IPS-20b (cell line): ENCODE measurements around the gene SLC9A9.

Experiments used
- H3K27ac ChIP-seq: one replicate; pipeline ENCODE4 v1.5.1; 2013; ENCODE audit warnings: low read length
- H3K27me3 ChIP-seq: 2 replicates; pipeline ENCODE4 v1.6.1; 2013; ENCODE audit warnings: mild to moderate bottlenecking, low read length, inconsistent platforms; ENCODE audit not compliant: insufficient read depth
- H3K36me3 ChIP-seq: 2 replicates; pipeline ENCODE4 v1.6.1; 2013; ENCODE audit warnings: low read depth, mild to moderate bottlenecking, inconsistent platforms, low read length, moderate library complexity; ENCODE audit not compliant: insufficient read depth
- H3K4me1 ChIP-seq: 2 replicates; pipeline ENCODE4 v1.6.1; 2013; ENCODE audit warnings: mild to moderate bottlenecking, control low read depth, inconsistent platforms, low read length, moderate library complexity; ENCODE audit not compliant: insufficient read depth
- H3K4me3 ChIP-seq: 2 replicates; pipeline ENCODE4 v1.5.1; 2013; ENCODE audit warnings: mild to moderate bottlenecking, low read length, inconsistent platforms
- H3K9ac ChIP-seq: 2 replicates; pipeline ENCODE4 v1.6.1; 2013; ENCODE audit warnings: low read depth, mild to moderate bottlenecking, inconsistent platforms, low read length, moderate library complexity
- H3K9me3 ChIP-seq: 2 replicates; pipeline ENCODE4 v1.6.1; 2013; ENCODE audit warnings: mild to moderate bottlenecking, low read depth, low read length, inconsistent platforms; ENCODE audit not compliant: insufficient read depth

SLC9A9 gene

DNA sequence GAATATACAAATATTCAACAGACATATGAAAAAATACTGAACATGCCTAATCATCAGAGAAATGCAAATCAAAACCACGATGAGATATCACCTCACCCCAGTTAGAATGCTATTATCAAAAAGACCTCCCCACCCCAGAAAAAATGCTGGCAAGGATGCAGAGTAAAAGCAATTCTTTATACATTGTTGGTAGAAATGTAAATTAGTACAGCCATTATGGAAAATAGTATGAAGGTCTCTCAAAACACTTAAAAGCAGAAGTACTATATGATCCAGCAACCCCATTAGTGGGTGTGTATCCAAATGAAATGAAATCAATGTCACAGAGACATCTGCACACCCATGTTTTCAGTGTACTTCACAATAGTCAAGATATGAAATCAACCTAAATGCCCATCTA lies 420.0 kb downstream of the SLC9A9 start:
- H3K4me1 ChIP-seq, result peaks cover 10% of the 10 kb centered on the region; the same call in 1 of the 2 replicates

DNA sequence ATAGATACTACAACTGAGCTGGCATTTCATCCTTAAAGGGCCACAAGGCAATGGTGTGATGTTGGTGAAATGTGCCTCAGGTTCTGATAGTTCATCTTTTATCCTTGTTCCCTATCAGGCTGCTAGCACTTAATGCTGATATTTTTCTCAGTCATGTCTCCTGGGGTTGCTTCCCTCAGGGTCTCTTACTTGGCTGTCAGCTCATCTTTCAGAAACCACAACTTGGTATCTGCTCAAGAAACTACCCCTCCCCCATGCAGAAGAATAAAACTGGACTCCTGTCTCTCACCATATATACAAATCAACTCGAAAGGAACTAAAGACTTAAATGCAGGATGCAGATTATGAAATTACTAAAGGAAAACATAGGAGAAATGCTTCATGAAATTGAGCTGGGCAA lies 420.6 kb downstream of the SLC9A9 start:
- Histone ChIP-seq H3K27ac (no peak overlapping the region), H3K4me3 (no peak overlapping the region), H3K9me3 (no peaks in the 10 kb centered on the region), H3K36me3 (no peaks in the 10 kb centered on the region), H3K9ac (no peak overlapping the region), H3K4me1 (peaks cover 10% of the 10 kb centered on the region; the same call in 1 of the 2 replicates), H3K27me3 (no peaks in the 10 kb centered on the region)

More for the DNA sequence above, 420.0 kb downstream of the SLC9A9 start:
- no peaks in the 10 kb centered on the region for H3K9me3 ChIP-seq
- no peaks in the 10 kb centered on the region for H3K36me3 ChIP-seq
- H3K27me3 ChIP-seq, result no peaks in the 10 kb centered on the region
- H3K4me3 ChIP-seq, result no peak overlapping the region
- no peak overlapping the region for H3K9ac ChIP-seq
- no peak overlapping the region for H3K27ac ChIP-seq

GRCh38 chr3:143424874-143425273 lies 423.4 kb downstream of the SLC9A9 start:
- Histone ChIP-seq H3K36me3 (no peaks in the 10 kb centered on the region), H3K27ac (no peak overlapping the region), H3K27me3 (no peaks in the 10 kb centered on the region), H3K9ac (no peak overlapping the region), H3K4me3 (no peak overlapping the region), H3K4me1 (peaks cover 5% of the 10 kb centered on the region; the same call in 1 of the 2 replicates), H3K9me3 (no peaks in the 10 kb centered on the region)

GRCh38 chr3:143421556-143421955 lies 426.7 kb downstream of the SLC9A9 start:
- H3K9ac ChIP-seq, result no peak overlapping the region
- H3K9me3 ChIP-seq, result no peaks in the 10 kb centered on the region
- H3K4me3 ChIP-seq, result no peak overlapping the region
- H3K27ac ChIP-seq, result no peak overlapping the region
- H3K4me1 ChIP-seq, result no peaks in the 10 kb centered on the region
- H3K27me3 ChIP-seq, result no peaks in the 10 kb centered on the region
- H3K36me3 ChIP-seq, result no peaks in the 10 kb centered on the region

DNA sequence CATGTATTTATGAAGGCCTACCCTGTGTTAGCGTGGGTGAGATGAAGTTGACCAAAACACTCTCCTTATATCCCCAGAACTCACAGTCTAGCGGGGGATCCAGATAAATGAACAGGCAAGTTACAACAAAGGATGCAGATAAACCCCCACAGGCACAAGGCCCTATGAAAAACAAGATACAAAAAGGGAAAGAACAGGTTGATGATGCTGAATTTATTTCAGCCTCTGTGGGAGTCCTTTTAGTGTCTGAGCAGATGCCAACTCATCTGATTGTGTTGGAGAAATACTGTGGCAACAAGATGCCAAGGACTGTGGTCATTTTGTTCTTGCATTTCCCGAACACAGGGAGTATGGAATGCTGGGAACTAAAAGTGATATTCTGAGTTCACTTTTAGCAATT lies 428.7 kb downstream of the SLC9A9 start:
- Histone ChIP-seq H3K4me1 (no peaks in the 10 kb centered on the region), H3K27ac (no peak overlapping the region), H3K9me3 (no peaks in the 10 kb centered on the region), H3K9ac (no peak overlapping the region), H3K36me3 (no peaks in the 10 kb centered on the region), H3K27me3 (no peaks in the 10 kb centered on the region), H3K4me3 (no peak overlapping the region)

DNA sequence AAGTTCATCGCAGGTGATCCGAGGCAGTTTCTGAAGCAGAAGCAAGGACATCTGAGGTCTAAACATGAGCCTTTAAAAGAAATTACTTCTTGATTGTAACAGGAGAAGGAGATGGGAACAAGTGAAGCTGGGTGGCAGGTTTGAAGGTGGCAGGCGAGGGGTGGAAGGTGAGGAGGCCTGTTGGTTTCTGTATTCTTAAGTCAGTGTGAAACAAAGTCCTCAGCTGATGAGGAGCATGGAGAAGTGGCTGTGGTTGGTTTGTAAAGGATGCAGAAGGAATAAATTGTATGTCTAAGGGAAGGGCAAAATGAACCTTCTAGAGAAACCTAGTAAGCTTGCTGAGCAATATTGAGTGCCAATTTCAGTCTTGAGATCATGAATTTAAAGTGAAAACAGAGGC lies 429.9 kb downstream of the SLC9A9 start:
- Histone ChIP-seq H3K36me3 (no peaks in the 10 kb centered on the region), H3K9ac (no peak overlapping the region), H3K27me3 (no peaks in the 10 kb centered on the region), H3K4me1 (no peaks in the 10 kb centered on the region), H3K27ac (no peak overlapping the region), H3K4me3 (no peak overlapping the region), H3K9me3 (no peaks in the 10 kb centered on the region)

DNA sequence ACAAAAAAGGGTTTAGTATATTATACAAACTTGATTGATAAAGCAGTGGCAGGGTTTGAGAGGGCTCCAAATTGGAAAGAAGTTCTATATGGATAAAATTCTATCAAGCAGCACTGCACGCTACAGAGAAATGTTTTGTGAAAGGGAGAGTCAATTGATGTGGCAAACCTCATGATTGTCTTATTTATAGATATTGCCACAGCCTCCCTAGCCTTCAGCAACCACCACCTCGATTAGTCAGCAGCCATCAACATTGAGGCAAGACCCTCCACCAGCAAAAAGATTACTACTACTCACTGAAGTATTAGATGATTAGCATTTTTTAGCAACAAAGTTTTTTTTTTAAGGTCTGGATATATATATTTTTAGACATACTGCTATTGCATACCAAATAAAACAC lies 432.0 kb downstream of the SLC9A9 start:
- H3K4me3 ChIP-seq, result no peak overlapping the region
- H3K27me3 ChIP-seq, result no peaks in the 10 kb centered on the region
- H3K9me3 ChIP-seq, result no peaks in the 10 kb centered on the region
- no peaks in the 10 kb centered on the region for H3K36me3 ChIP-seq
- H3K9ac ChIP-seq, result no peak overlapping the region
- no peak overlapping the region for H3K27ac ChIP-seq
- H3K4me1 ChIP-seq, result no peaks in the 10 kb centered on the region

GRCh38 chr3:143414571-143415253 lies 433.6 kb downstream of the SLC9A9 start:
- Histone ChIP-seq H3K27ac (no peak overlapping the region), H3K36me3 (no peaks in the 10 kb centered on the region), H3K9me3 (no peaks in the 10 kb centered on the region)

GRCh38 chr3:143413372-143413771 lies 434.9 kb downstream of the SLC9A9 start:
- Histone ChIP-seq H3K9ac (no peak overlapping the region), H3K27ac (no peak overlapping the region), H3K4me1 (peaks cover 17% of the 10 kb centered on the region)

More at GRCh38 chr3:143414571-143415253, 433.6 kb downstream of the SLC9A9 start:
- no peaks in the 10 kb centered on the region for H3K27me3 ChIP-seq
- no peak overlapping the region for H3K9ac ChIP-seq
- H3K4me3 ChIP-seq, result no peak overlapping the region
- H3K4me1 ChIP-seq, result peaks cover 4% of the 10 kb centered on the region; the same call in 1 of the 2 replicates

DNA sequence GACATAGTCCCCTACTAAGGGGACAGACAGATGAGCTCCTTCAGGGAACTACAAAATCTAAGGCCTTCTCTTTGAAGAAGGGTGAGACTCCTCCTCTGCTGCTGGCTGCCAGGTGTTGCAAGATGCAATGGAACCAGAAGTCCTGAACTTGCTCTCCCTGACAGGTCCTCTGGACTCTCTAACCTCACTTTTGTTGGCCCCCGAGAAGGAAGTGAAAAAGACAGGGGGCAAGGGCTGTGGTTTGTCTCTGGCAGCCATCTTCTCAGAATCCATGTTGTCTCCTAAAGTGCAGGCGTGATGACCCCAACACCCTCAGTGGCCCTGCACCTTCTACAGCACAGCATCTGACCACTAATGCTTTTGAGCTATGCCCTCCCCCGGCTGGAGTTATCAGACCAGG lies 436.2 kb downstream of the SLC9A9 start:
- Histone ChIP-seq H3K27me3 (no peaks in the 10 kb centered on the region), H3K4me3 (no peak overlapping the region), H3K36me3 (no peaks in the 10 kb centered on the region), H3K4me1 (peaks cover 20% of the 10 kb centered on the region), H3K9ac (no peak overlapping the region), H3K9me3 (no peaks in the 10 kb centered on the region), H3K27ac (no peak overlapping the region)

More at GRCh38 chr3:143413372-143413771, 434.9 kb downstream of the SLC9A9 start:
- Histone ChIP-seq H3K27me3 (no peaks in the 10 kb centered on the region), H3K36me3 (no peaks in the 10 kb centered on the region), H3K9me3 (no peaks in the 10 kb centered on the region), H3K4me3 (no peak overlapping the region)

DNA sequence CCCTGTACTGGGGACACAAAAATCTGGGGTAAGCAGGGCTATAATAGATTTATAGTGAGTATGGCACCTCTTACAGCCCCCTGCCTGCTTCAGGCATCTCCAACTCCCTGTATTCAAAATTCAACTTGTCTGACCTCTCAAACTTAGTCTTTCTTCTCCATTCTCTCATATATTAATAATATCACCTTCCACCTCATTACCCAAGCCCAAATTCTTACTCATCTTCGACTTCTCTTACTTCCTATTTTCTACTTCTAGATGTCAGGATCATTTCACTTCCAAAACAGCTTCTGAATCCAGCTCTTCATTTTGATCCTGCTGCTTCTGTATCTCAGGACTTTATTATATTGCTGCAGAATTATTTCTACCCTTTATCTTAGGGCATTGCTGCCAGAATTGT lies 438.0 kb downstream of the SLC9A9 start:
- Histone ChIP-seq H3K9ac (no peak overlapping the region), H3K27ac (no peak overlapping the region), H3K9me3 (no peaks in the 10 kb centered on the region), H3K4me1 (peaks cover 20% of the 10 kb centered on the region), H3K36me3 (no peaks in the 10 kb centered on the region), H3K27me3 (no peaks in the 10 kb centered on the region), H3K4me3 (no peak overlapping the region)

- H3K27ac ChIP-seq, result no peak overlapping the region
- no peaks in the 10 kb centered on the region for H3K36me3 ChIP-seq
- peaks cover 20% of the 10 kb centered on the region for H3K4me1 ChIP-seq
- no peak overlapping the region for H3K9ac ChIP-seq
- H3K9me3 ChIP-seq, result no peaks in the 10 kb centered on the region
- H3K4me3 ChIP-seq, result no peak overlapping the region
- H3K27me3 ChIP-seq, result no peaks in the 10 kb centered on the region
Measured at GRCh38 chr3:143408771-143409170, 439.5 kb downstream of the SLC9A9 start.
